Panc1 (cell line): Measurements from ENCODE around the gene RRM2. TPM values are rescaled to one million over a fixed set of nuclear protein-coding genes. Genes with fewer than 3 reads are reported as not detected.

Experiments used
- ATAC-seq: fragments of 200-7000 bp; cut with Tn5 transposase; 2 replicates; pipeline ENCODE4 v1.9.1; 2020; ENCODE audit warnings: mild to moderate bottlenecking, moderate library complexity
- BruUV-seq: library from RNA; stranded (reverse); fragments of 400-500 nt; replicated peaks from 2 replicates; lab custom pipeline; 2021; lab: Mats Ljungman, UMichigan
- CTCF ChIA-PET: fragments of 300-600 bp; sonication (Branson Sonifier 250); formaldehyde crosslinking; loops from one replicate; lab custom pipeline; 2022; ENCODE audit warnings: antibody characterized with exemption; lab: Charles Lee
- POLR2A ChIA-PET: fragments of 300-600 bp; sonication (Branson Sonifier 250); formaldehyde crosslinking; loops from one replicate; lab custom pipeline; 2022; ENCODE audit warnings: antibody characterized with exemption; lab: Charles Lee
- DNase-seq: peaks from one replicate; pipeline ENCODE4 v3.0.0-alpha.2; 2010; ENCODE audit warnings: low read depth, low spot score
- H3K27ac ChIP-seq: 2 replicates; pipeline ENCODE4 v1.5.1; 2011; ENCODE audit warnings: mild to moderate bottlenecking, low read length, inconsistent platforms
- H3K27me3 ChIP-seq: fragments of 200-500 bp; sonication (Bioruptor generic); 2 replicates; pipeline ENCODE4 v1.6.0; 2014; ENCODE audit warnings: low read length, inconsistent platforms; ENCODE audit not compliant: control insufficient read depth, insufficient read depth
- H3K36me3 ChIP-seq: fragments of 200-500 bp; sonication (Bioruptor generic); 2 replicates; pipeline ENCODE4 v1.5.1; 2014; ENCODE audit warnings: inconsistent platforms, mild to moderate bottlenecking, low read length, moderate library complexity; ENCODE audit not compliant: control insufficient read depth, insufficient read depth
- H3K4me1 ChIP-seq: 2 replicates; pipeline ENCODE4 v1.5.1; 2011; ENCODE audit warnings: inconsistent platforms, mild to moderate bottlenecking, low read length, moderate library complexity; ENCODE audit not compliant: control insufficient read depth, insufficient read depth
- H3K4me3 ChIP-seq, 2 experiments: 2 replicates each; pipeline ENCODE4 v1.5.1; 2011 to 2012; ENCODE audit warnings: low read depth in 2 of 2, low read length in 2 of 2, mild to moderate bottlenecking in 2 of 2, inconsistent platforms in 1 of 2, moderate library complexity in 1 of 2
- H3K9me3 ChIP-seq: fragments of 200-500 bp; sonication (Bioruptor generic); 2 replicates; pipeline ENCODE4 v1.5.1; 2014; ENCODE audit warnings: low read depth, mild to moderate bottlenecking, inconsistent platforms, low read length, moderate library complexity; ENCODE audit not compliant: control insufficient read depth, insufficient read depth
- CTCF ChIP-seq: fragments of 450-650 bp; IDR thresholded peaks from 2 replicates; pipeline ENCODE4 v1.5.1; 2017; ENCODE audit warnings: mild to moderate bottlenecking
- POLR2AphosphoS5 ChIP-seq: IDR thresholded peaks from 2 replicates; pipeline ENCODE4 v1.6.1; 2012; ENCODE audit warnings: mild to moderate bottlenecking, low read depth, low read length, moderate library complexity
- REST ChIP-seq, 2 experiments: IDR thresholded peaks; 2 replicates each; pipeline ENCODE4 v1.6.1; 2011 to 2012; ENCODE audit warnings: low read depth in 2 of 2, control low read depth in 1 of 2, low read length in 1 of 2, mild to moderate bottlenecking in 1 of 2, moderate library complexity in 1 of 2; ENCODE audit not compliant: insufficient read depth in 1 of 2
- SIN3A ChIP-seq: IDR thresholded peaks from 2 replicates; pipeline ENCODE4 v1.6.1; 2012; ENCODE audit warnings: low read depth, mild to moderate bottlenecking, low read length, moderate library complexity, borderline replicate concordance; ENCODE audit not compliant: insufficient read depth
- TCF7L2 ChIP-seq: IDR thresholded peaks from 2 replicates; pipeline ENCODE4 v1.6.1; 2011; ENCODE audit warnings: mild to moderate bottlenecking, low read depth, low read length, inconsistent platforms
- in situ Hi-C: cut with HindIII; loops from 2 replicates; pipeline ENCODE4 v1.10.0; 2016; ENCODE audit warnings: low sequenced_read_pairs, low pct_unique_long_range_greater_than_20kb
- intact Hi-C: fragments of 100-400 bp; cut with micrococcal nuclease; formaldehyde crosslinking; loops from one replicate; pipeline ENCODE4 v1.10.0; 2022; ENCODE audit not compliant: unreplicated experiment
- total RNA-seq: library from RNA; stranded (reverse); gene quantifications from one replicate; pipeline ENCODE4 v1.2.1, GENCODE V29; 2021; ENCODE audit not compliant: unreplicated experiment

RRM2 gene
- total RNA-seq, 1 experiment from 2014 or later: 294 TPM

DNA sequence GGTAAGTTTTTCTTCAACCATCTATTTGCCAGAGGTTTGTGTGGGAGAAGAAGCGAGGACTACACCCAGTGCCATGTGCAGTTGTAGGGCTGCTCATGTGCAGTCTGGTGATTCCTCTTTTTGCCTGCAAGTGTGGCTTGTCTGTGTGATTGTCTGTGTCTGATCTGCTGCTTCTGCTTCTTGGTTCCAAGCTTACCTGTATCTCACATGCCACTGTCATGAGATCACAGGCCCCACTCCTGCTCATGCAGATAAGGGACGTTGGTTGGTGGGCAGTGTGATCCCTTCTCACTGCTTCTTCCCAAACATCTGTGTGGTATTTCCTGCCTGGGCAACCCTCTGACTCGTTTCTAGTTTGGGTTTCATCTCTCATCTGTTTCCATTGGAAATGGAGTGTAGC lies 27.1 kb downstream of the RRM2 start:
- no peaks in the 10 kb centered on the region for H3K36me3 ChIP-seq
- BruUV-seq: no TSS peak
- H3K4me3 ChIP-seq: no peak overlapping the region
- DNase-seq (no peak), ATAC-seq (no peak)
- POLR2A ChIA-PET: no interaction called here
- no peaks in the 10 kb centered on the region for H3K27me3 ChIP-seq
- CTCF ChIA-PET: interaction anchor here (0.7 kb wide), 1 partner anchor 285 kb away, joined by 7 read pairs; no protein-coding TSS in a partner anchor
- in situ Hi-C loops (no loop called here), intact Hi-C loops (loop anchor here (10.0 kb wide), 2 partner anchors 155 to 255 kb away; partner anchors contain the start of gene HPCAL1)
- TF ChIP-seq REST (IDR thresholded peaks at IDR 0.05; ENCODE audit: insufficient read depth in 1 of 2, low read depth in 2 of 2, low read length in 1 of 2) (no peak), CTCF (no peak), POLR2AphosphoS5 (no peak), SIN3A (no peak), TCF7L2 (no peak)
- H3K9me3 ChIP-seq: no peaks in the 10 kb centered on the region
- no peak overlapping the region for H3K27ac ChIP-seq
- H3K4me1 ChIP-seq: no peaks in the 10 kb centered on the region

DNA sequence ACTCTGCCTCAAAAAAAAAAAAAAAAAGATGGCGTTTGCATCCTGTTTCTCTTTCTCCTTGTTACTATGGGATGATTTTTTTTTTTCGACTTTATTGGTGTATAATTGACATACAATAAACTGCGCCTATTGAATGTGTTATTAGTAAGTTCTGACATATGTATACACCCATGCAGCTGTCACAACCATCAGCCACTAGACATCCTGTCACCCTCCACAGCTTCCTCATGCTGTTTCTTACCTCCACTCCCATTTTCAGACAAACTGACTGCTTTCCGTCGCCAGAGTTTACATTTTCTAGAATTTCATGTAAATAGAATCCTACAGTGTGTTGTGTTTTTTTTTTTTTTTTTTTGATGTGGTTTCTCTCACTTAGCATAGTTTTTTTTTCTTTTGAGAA lies 27.9 kb downstream of the RRM2 start:
- no TSS peak for BruUV-seq
- CTCF ChIA-PET: no interaction called here

More for the DNA sequence above, 27.9 kb downstream of the RRM2 start:
- no peak for ATAC-seq
- Histone ChIP-seq H3K4me3 (no peak overlapping the region), H3K36me3 (no peaks in the 10 kb centered on the region), H3K27ac (no peak overlapping the region), H3K27me3 (no peaks in the 10 kb centered on the region), H3K9me3 (no peaks in the 10 kb centered on the region), H3K4me1 (no peaks in the 10 kb centered on the region)
- intact Hi-C loops: no loop called here
- TF ChIP-seq POLR2AphosphoS5 (no peak), CTCF (no peak), SIN3A (no peak), REST (IDR thresholded peaks at IDR 0.05; ENCODE audit: insufficient read depth in 1 of 2, low read depth in 2 of 2, low read length in 1 of 2) (no peak), TCF7L2 (no peak)
- in situ Hi-C loops: no loop called here
- no peak for DNase-seq
- POLR2A ChIA-PET: no interaction called here
